Measurements from ENCODE around the gene GARNL3.
A peak's percentile ranks its signal among the peaks of the same experiment; 100 is the strongest.

GARNL3 gene

GRCh38 chr9:127316586-127317323, 52.2 kb downstream of the GARNL3 start:
- DNase-seq, result no peak

GRCh38 chr9:127318651-127319167, 54.1 kb downstream of the GARNL3 start:
- DNase-seq, result no peak

GRCh38 chr9:127319366-127320114, 55.0 kb downstream of the GARNL3 start:
- no peak for DNase-seq

- DNase-seq, result no peak
Observed at GRCh38 chr9:127320115-127320378, 55.5 kb downstream of the GARNL3 start.

GRCh38 chr9:127323393-127323792, 58.8 kb downstream of the GARNL3 start:
- no peak for DNase-seq

GRCh38 chr9:127330501-127330900, 65.9 kb downstream of the GARNL3 start:
- DNase-seq, result no peak

- no peak for DNase-seq
Observed at GRCh38 chr9:127333221-127334064, 68.9 kb downstream of the GARNL3 start.

GRCh38 chr9:127334725-127335124, 70.2 kb downstream of the GARNL3 start:
- no peak for DNase-seq

GRCh38 chr9:127336086-127336485, 71.5 kb downstream of the GARNL3 start:
- DNase-seq, result no peak

- DNase-seq, result no peak
Observed at GRCh38 chr9:127336506-127337352, 72.2 kb downstream of the GARNL3 start.

- no peak for DNase-seq
Observed at GRCh38 chr9:127340721-127341120, 76.1 kb downstream of the GARNL3 start.

GRCh38 chr9:127341152-127341551, 76.6 kb downstream of the GARNL3 start:
- no peak for DNase-seq

GRCh38 chr9:127344368-127345000, 79.9 kb downstream of the GARNL3 start:
- DNase-seq, result no peak

- no peak for DNase-seq
Observed at GRCh38 chr9:127345566-127345965, 81.0 kb downstream of the GARNL3 start.

GRCh38 chr9:127346584-127346983, 82.0 kb downstream of the GARNL3 start:
- no peak for DNase-seq

GRCh38 chr9:127347831-127348776, 83.5 kb downstream of the GARNL3 start:
- no peak for DNase-seq

GRCh38 chr9:127349483-127350113, 85.0 kb downstream of the GARNL3 start:
- DNase-seq, result peak; percentile 4

GRCh38 chr9:127351182-127352166, 86.9 kb downstream of the GARNL3 start:
- DNase-seq, result no peak

- DNase-seq, result no peak
Observed at GRCh38 chr9:127353882-127354281, 89.3 kb downstream of the GARNL3 start.
